IPS-18c (cell line): ENCODE data around the gene SLC41A2.
"Not testable (repeated sequence)": the region's sequence is repeated elsewhere in the genome, so short reads cannot be mapped to it uniquely, and the experiment has no call there.

ENCODE experiments used
- H3K4me3 ChIP-seq: 2 replicates; pipeline ENCODE4 v1.7.0; 2013; ENCODE audit warnings: low read depth, mild to moderate bottlenecking, low read length, moderate library complexity; ENCODE audit not compliant: insufficient read depth
- H3K9me3 ChIP-seq: one replicate; pipeline ENCODE4 v1.6.1; 2013; ENCODE audit warnings: mild to moderate bottlenecking, low read length, moderate library complexity; ENCODE audit not compliant: control insufficient read depth, insufficient read depth

SLC41A2 gene

GRCh38 chr12:104958001-104958804 is at the start of gene SLC41A2:
Gene SLC41A2, minus strand, starts transcription at chr12:104958290. Its CDS starts 29,763 bp downstream, at chr12:104928527.
- H3K4me3 ChIP-seq = peak within 1 kb of the TSS; percentile 81

GRCh38 chr12:105001476-105001875 is 43.4 kb upstream of the SLC41A2 start:
- H3K9me3 ChIP-seq = no peaks in the 10 kb centered on the region
- no peak overlapping the region for H3K4me3 ChIP-seq

More at GRCh38 chr12:104958001-104958804, at the start of gene SLC41A2:
- peaks cover 4% of the 10 kb centered on the region for H3K9me3 ChIP-seq

- H3K9me3 ChIP-seq = no peaks in the 10 kb centered on the region
- no peak overlapping the region for H3K4me3 ChIP-seq
These were observed 41.2 kb upstream of the SLC41A2 start for GRCh38 chr12:104999347-104999685.

GRCh38 chr12:104998423-104999346 is 40.6 kb upstream of the SLC41A2 start:
- H3K4me3 ChIP-seq = no peak overlapping the region
- H3K9me3 ChIP-seq = no peaks in the 10 kb centered on the region

GRCh38 chr12:104997541-104997940 is 39.5 kb upstream of the SLC41A2 start:
- Histone ChIP-seq H3K9me3 (no peaks in the 10 kb centered on the region), H3K4me3 (no peak overlapping the region)

- no peaks in the 10 kb centered on the region for H3K9me3 ChIP-seq
- no peak overlapping the region for H3K4me3 ChIP-seq
These were observed 36.2 kb upstream of the SLC41A2 start for GRCh38 chr12:104994336-104994735.

- Histone ChIP-seq H3K4me3 (no peak overlapping the region), H3K9me3 (no peaks in the 10 kb centered on the region)
These were observed 33.6 kb upstream of the SLC41A2 start for GRCh38 chr12:104991565-104992128.

- Histone ChIP-seq H3K4me3 (no peak overlapping the region), H3K9me3 (no peaks in the 10 kb centered on the region)
These were observed 32.9 kb upstream of the SLC41A2 start for GRCh38 chr12:104990950-104991349.

- H3K4me3 ChIP-seq = peak within 1 kb of the TSS; percentile 98
- H3K9me3 ChIP-seq = no peaks in the 10 kb centered on the region
These were observed 28.2 kb upstream of the SLC41A2 start, which contains the start of gene NOPCHAP1 for GRCh38 chr12:104986022-104986941. Gene NOPCHAP1, plus strand, starts transcription at chr12:104986316. Its CDS starts 37 bp downstream, at chr12:104986353.

- Histone ChIP-seq H3K4me3 (no peak overlapping the region), H3K9me3 (no peaks in the 10 kb centered on the region)
These were observed 27.1 kb upstream of the SLC41A2 start for GRCh38 chr12:104985206-104985605.

- H3K4me3 ChIP-seq, H3K9me3 ChIP-seq: not testable (repeated sequence)
These were observed 19.6 kb upstream of the SLC41A2 start for GRCh38 chr12:104977688-104978087.

- H3K9me3 ChIP-seq = no peaks in the 10 kb centered on the region
- no peak overlapping the region for H3K4me3 ChIP-seq
These were observed 18.6 kb upstream of the SLC41A2 start for GRCh38 chr12:104976703-104977102.

- no peak overlapping the region for H3K4me3 ChIP-seq
- H3K9me3 ChIP-seq = no peaks in the 10 kb centered on the region
These were observed 17.7 kb upstream of the SLC41A2 start for GRCh38 chr12:104975587-104976343.

GRCh38 chr12:104974626-104975290 is 16.7 kb upstream of the SLC41A2 start:
- Histone ChIP-seq H3K4me3 (no peak overlapping the region), H3K9me3 (no peaks in the 10 kb centered on the region)

- Histone ChIP-seq H3K9me3 (no peaks in the 10 kb centered on the region), H3K4me3 (no peak overlapping the region)
These were observed 15.2 kb upstream of the SLC41A2 start for GRCh38 chr12:104973250-104973649.

GRCh38 chr12:104971306-104971705 is 13.2 kb upstream of the SLC41A2 start:
- Histone ChIP-seq H3K4me3 (no peak overlapping the region), H3K9me3 (no peaks in the 10 kb centered on the region)
